OCI-LY1 (cell line): ENCODE data around the gene BIVM.

Experiments
- H2AFZ ChIP-seq: fragments of 200-600 bp; sonication (generic), shearing (Covaris generic); 2 replicates; pipeline ENCODE4 v1.6.0; 2014; ENCODE audit warnings: antibody characterized with exemption, mild to moderate bottlenecking, low read length
- H3F3A ChIP-seq: fragments of 200-600 bp; sonication (generic), shearing (Covaris generic); 2 replicates; pipeline ENCODE4 v1.6.0; 2014; ENCODE audit warnings: mild to moderate bottlenecking, antibody characterized with exemption, low read length, moderate library complexity; ENCODE audit not compliant: insufficient read depth
- H3K27ac ChIP-seq: fragments of 200-600 bp; sonication (generic); 2 replicates; pipeline ENCODE4 v1.5.1; 2014; ENCODE audit warnings: low read length, mixed run types, mild to moderate bottlenecking, low read depth; ENCODE audit not compliant: poor library complexity, severe bottlenecking
- H3K27me3 ChIP-seq: fragments of 200-600 bp; sonication (generic); 2 replicates; pipeline ENCODE4 v1.6.0; 2014; ENCODE audit warnings: antibody characterized with exemption, mild to moderate bottlenecking, low read length, moderate library complexity; ENCODE audit not compliant: insufficient read depth
- H3K36me3 ChIP-seq: fragments of 200-600 bp; sonication (generic); 2 replicates; pipeline ENCODE4 v1.6.1; 2014; ENCODE audit warnings: mild to moderate bottlenecking, antibody characterized with exemption, low read length, moderate library complexity, mixed read lengths; ENCODE audit not compliant: insufficient read depth
- H3K4me1 ChIP-seq: fragments of 200-600 bp; sonication (generic); 2 replicates; pipeline ENCODE4 v1.5.1; 2014; ENCODE audit warnings: mild to moderate bottlenecking, low read length, moderate library complexity; ENCODE audit not compliant: insufficient read depth, severe bottlenecking
- H3K4me2 ChIP-seq: fragments of 200-600 bp; sonication (generic), shearing (Covaris generic); 2 replicates; pipeline ENCODE4 v1.6.1; 2014; ENCODE audit warnings: low read length
- H3K4me3 ChIP-seq: fragments of 200-600 bp; sonication (generic); 2 replicates; pipeline ENCODE4 v1.5.1; 2014; ENCODE audit warnings: low read length, low read depth, mild to moderate bottlenecking, mixed read lengths; ENCODE audit not compliant: poor library complexity, severe bottlenecking
- H3K79me2 ChIP-seq: fragments of 200-600 bp; shearing (Covaris generic); 2 replicates; pipeline ENCODE4 v1.6.1; 2016; ENCODE audit warnings: mixed run types, low read length, mixed read lengths; ENCODE audit not compliant: insufficient read depth
- H3K9ac ChIP-seq: fragments of 200-600 bp; sonication (generic), shearing (Covaris generic); 2 replicates; pipeline ENCODE4 v1.6.1; 2014; ENCODE audit warnings: mild to moderate bottlenecking, low read length, mixed read lengths
- H3K9me2 ChIP-seq: fragments of 200-600 bp; sonication (generic), shearing (Covaris generic); 2 replicates; pipeline ENCODE4 v1.6.1; 2014; ENCODE audit warnings: low read depth, mild to moderate bottlenecking, low read length, mixed read lengths
- H3K9me3 ChIP-seq: fragments of 200-600 bp; shearing (Covaris generic); 2 replicates; pipeline ENCODE4 v1.6.1; 2014; ENCODE audit warnings: low read length, mixed read lengths
- H4K20me1 ChIP-seq: fragments of 200-600 bp; sonication (generic), shearing (Covaris generic); 2 replicates; pipeline ENCODE4 v1.6.0; 2016; ENCODE audit warnings: mild to moderate bottlenecking, low read length; ENCODE audit not compliant: insufficient read depth
- CTCF ChIP-seq: fragments of 200-600 bp; sonication (generic), shearing (Covaris generic); IDR thresholded peaks from 2 replicates; pipeline ENCODE4 v1.5.1; 2017; ENCODE audit warnings: mild to moderate bottlenecking, antibody characterized with exemption, low read length, moderate library complexity, mixed read lengths
- EZH2 ChIP-seq: fragments of 200-600 bp; sonication (generic), shearing (Covaris generic); IDR thresholded peaks from 2 replicates; pipeline ENCODE4 v1.8.0; 2017; ENCODE audit warnings: borderline replicate concordance, mixed run types, mild to moderate bottlenecking, antibody characterized with exemption, low read length, moderate library complexity, mixed read lengths

BIVM gene

GRCh38 chr13:102836471-102836870 lies 37.6 kb downstream of the BIVM start:
- Histone ChIP-seq H3K4me1 (no peaks in the 10 kb centered on the region), H3F3A (no peaks in the 10 kb centered on the region), H3K9me3 (no peaks in the 10 kb centered on the region), H3K27me3 (no peaks in the 10 kb centered on the region; the same call in 1 of the 2 replicates), H3K9ac (no peak overlapping the region), H3K27ac (no peak overlapping the region), H2AFZ (no peak overlapping the region), H3K4me3 (no peak overlapping the region), H4K20me1 (no peaks in the 10 kb centered on the region), H3K4me2 (no peak overlapping the region), H3K36me3 (no peaks in the 10 kb centered on the region), H3K9me2 (no peaks in the 10 kb centered on the region), H3K79me2 (no peaks in the 10 kb centered on the region)
- TF ChIP-seq CTCF: no peak
- TF ChIP-seq EZH2: no peak

- Histone ChIP-seq H3K9me2 (no peaks in the 10 kb centered on the region), H3K4me3 (no peak overlapping the region), H3K36me3 (no peaks in the 10 kb centered on the region), H3K9me3 (no peaks in the 10 kb centered on the region), H3K9ac (no peak overlapping the region), H3F3A (no peaks in the 10 kb centered on the region), H3K79me2 (no peaks in the 10 kb centered on the region), H3K27me3 (no peaks in the 10 kb centered on the region; the same call in 1 of the 2 replicates), H3K4me2 (no peak overlapping the region), H4K20me1 (no peaks in the 10 kb centered on the region), H2AFZ (no peak overlapping the region), H3K27ac (no peak overlapping the region), H3K4me1 (no peaks in the 10 kb centered on the region)
- TF ChIP-seq CTCF (no peak), EZH2 (no peak)
Measured at GRCh38 chr13:102838273-102838672, 39.4 kb downstream of the BIVM start.

- H3K9me3 ChIP-seq: no peaks in the 10 kb centered on the region
- no peak for TF ChIP-seq EZH2
- TF ChIP-seq CTCF: no peak
- H3K4me2 ChIP-seq: no peak overlapping the region
Measured at GRCh38 chr13:102838982-102839381, 40.1 kb downstream of the BIVM start.

More at GRCh38 chr13:102838982-102839381, 40.1 kb downstream of the BIVM start:
- Histone ChIP-seq H3K27ac (no peak overlapping the region), H3K9me2 (no peaks in the 10 kb centered on the region), H3K79me2 (no peaks in the 10 kb centered on the region), H3F3A (no peaks in the 10 kb centered on the region), H4K20me1 (no peaks in the 10 kb centered on the region), H3K9ac (no peak overlapping the region), H3K4me1 (no peaks in the 10 kb centered on the region), H3K27me3 (no peaks in the 10 kb centered on the region; the same call in 1 of the 2 replicates), H2AFZ (no peak overlapping the region), H3K4me3 (no peak overlapping the region), H3K36me3 (no peaks in the 10 kb centered on the region)
